Loucy (cell line): ENCODE results near the gene ELF3.
A peak's percentile ranks its signal among the peaks of the same experiment; 100 is the strongest.

Experiments used
- EZH2phosphoT487 ChIP-seq: fragments of 200-600 bp; IDR thresholded peaks from 2 replicates; pipeline ENCODE4 v1.6.1; 2018; ENCODE audit warnings: antibody characterized with exemption, mild to moderate bottlenecking, moderate library complexity, borderline replicate concordance
- TF ChIP-seq, protein P1 (sequence below): fragments of 200-600 bp; sonication (generic); conservative IDR thresholded peaks from 2 replicates; pipeline ENCODE4 v1.5.1; 2014; ENCODE audit warnings: mild to moderate bottlenecking, antibody characterized with exemption, low read length

- TF ChIP-seq, protein P1, sequence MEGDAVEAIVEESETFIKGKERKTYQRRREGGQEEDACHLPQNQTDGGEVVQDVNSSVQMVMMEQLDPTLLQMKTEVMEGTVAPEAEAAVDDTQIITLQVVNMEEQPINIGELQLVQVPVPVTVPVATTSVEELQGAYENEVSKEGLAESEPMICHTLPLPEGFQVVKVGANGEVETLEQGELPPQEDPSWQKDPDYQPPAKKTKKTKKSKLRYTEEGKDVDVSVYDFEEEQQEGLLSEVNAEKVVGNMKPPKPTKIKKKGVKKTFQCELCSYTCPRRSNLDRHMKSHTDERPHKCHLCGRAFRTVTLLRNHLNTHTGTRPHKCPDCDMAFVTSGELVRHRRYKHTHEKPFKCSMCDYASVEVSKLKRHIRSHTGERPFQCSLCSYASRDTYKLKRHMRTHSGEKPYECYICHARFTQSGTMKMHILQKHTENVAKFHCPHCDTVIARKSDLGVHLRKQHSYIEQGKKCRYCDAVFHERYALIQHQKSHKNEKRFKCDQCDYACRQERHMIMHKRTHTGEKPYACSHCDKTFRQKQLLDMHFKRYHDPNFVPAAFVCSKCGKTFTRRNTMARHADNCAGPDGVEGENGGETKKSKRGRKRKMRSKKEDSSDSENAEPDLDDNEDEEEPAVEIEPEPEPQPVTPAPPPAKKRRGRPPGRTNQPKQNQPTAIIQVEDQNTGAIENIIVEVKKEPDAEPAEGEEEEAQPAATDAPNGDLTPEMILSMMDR = peak; percentile 31; the same call in 1 of the 2 replicates
- TF ChIP-seq EZH2phosphoT487 = no peak
Observed at GRCh38 chr1:202005958-202006357, 4.4 kb upstream of the ELF3 start.
